ENCODE results near the gene CCDC50.
A peak's percentile ranks its signal among the peaks of the same experiment; 100 is the strongest.

The CCDC50 gene
- total RNA-seq: 33.1 to 41.9 reads per million in 2 donors

- DNase-seq: peak; percentile 26
These were observed at the start of gene CCDC50 for GRCh38 chr3:191328962-191329653. TSS of gene CCDC50 (plus strand) at chr3:191329394. CDS start at chr3:191329675, 281 bp downstream.

- DNase-seq: no peak
These were observed 49.1 kb upstream of the CCDC50 start for GRCh38 chr3:191280111-191280510.

- DNase-seq: no peak
These were observed 48.3 kb upstream of the CCDC50 start for GRCh38 chr3:191280882-191281281.

DNA sequence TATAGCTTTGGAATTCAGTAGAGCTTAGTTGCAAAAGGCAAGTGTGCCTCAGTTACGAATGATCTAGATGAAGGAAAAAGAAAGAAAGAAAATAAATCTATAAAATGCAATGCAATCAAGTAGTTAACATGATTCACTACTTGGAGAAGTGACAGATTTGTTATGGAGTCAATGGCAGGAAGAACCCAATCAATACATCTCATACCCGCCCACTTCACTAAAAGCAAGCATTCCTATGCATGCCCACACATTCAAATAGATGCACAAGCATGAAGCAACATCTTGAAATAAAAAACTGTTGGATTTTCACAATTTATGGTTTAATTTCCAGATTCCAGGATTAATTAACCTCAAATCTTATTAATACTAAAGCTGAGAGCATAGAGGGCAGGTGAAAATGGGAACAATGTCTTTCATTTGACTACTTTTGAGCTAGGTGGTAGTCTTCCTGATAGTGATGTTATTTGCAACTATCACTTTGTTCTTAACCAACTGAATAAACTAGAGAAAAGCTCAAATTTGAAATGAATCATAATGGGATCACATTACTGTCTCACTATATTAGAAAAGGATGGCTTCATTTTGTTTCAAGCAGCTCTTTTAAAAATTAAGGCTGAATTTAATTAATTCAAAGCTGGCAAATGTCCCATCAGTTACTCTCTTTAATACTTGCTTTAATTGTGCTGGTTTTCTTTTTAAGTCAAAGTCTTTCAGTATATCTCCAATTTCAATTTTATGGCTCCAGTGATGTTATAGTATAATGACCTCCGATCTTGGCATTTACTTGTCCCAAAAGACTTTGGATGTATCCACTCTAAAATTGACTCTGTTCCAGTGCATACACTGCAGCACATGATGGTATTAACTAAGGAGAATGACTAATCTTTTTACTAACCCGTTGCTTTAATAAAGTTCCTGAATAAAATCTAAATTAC lies 46.7 kb upstream of the CCDC50 start:
- DNase-seq: no peak

DNA sequence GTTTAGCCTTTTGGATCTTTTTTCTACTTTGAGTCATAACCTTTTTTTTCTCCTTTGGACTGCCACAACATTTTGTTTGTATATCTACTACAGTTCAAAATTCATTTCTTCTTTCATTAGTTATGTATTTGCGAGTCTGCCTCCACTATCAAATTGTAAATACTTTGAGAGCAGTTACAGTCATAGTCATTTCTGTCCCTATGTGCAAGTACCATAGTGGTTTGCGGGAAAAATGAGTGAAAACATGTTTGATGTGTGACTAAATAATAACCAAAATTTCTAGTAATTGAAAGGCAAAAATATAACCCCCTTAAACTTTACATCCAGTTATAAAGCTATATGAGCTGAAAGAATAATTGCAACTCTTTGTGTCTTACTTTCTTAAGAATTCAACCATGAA lies 45.8 kb upstream of the CCDC50 start:
- DNase-seq: no peak

- DNase-seq: no peak
These were observed 38.7 kb upstream of the CCDC50 start for GRCh38 chr3:191290311-191291025.

DNA sequence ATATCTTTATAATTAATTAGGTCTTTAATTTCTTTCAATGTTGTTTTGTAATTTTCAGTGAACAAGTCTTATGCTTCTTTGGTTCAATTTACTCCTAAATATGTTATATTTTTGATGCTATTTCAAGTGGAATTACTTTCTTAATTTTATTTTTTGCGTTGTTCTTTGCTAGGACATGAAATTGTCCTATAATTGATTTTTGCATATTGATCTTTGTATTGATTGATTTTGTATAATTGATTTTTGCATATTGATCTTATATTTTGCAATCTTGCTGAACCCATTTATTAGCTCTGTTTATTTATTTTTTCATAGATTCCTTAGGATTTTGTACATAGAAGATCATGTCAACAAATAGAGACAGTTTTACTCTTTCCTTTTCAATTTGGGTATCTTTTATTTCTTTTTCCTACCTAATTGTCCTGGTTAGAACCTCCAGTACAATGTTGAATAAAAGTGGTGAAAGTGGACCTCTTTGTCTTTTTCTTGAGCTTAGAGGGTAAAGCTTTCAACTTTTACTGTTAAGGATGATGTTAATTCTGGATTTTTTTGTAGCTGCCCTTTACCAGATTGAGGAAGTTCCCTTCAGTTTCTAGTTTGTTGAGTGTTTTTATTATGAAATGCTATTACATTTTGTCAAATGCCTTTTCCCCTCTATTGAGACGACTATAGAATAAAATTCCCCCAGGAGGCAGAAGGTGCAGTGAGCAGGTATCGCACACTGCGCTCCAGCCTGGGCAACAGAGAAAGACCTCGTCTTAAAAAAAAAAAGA lies 36.8 kb upstream of the CCDC50 start:
- no peak for DNase-seq

GRCh38 chr3:191294291-191294690 lies 34.9 kb upstream of the CCDC50 start:
- DNase-seq: no peak

GRCh38 chr3:191296041-191296541 lies 33.1 kb upstream of the CCDC50 start:
- no peak for DNase-seq

DNA sequence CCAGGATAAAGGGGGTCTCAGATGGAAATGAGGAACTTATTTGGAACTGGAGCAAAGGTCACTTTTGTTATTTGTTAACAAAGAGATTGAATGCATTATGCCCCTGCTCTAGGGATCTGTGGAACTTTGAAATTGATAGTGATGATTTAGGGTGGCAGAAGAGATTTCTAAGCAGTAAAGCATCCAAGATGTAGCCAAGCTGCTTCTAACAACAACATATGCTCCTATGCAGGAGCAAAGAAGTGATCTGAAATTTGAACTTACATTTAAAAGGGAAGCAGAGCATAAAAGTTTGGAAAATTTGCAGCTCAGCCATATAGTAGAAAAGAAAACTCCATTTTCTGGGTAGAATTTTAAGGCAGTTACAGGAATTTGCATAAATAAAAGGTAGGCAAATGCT lies 30.3 kb upstream of the CCDC50 start:
- no peak for DNase-seq

GRCh38 chr3:191300422-191300821 lies 28.8 kb upstream of the CCDC50 start:
- DNase-seq: no peak

DNA sequence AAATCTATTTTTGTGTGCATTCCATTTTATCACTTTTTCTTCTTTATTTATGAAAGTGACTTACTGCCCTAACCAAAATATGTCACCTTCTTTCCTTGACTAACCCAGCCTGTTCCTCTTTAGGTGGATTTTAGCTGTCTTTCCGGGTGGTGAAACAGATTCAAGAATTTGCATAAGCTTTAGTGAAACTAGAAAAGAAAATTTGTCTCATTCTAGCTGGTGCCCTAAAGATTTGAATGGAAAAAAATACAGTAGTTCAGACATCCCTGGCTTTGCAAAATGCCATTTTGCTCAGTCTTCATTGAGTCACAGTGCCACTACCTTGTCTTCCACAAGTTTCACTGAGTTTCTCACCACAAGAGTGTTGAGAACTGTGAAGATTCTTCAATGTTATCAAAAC lies 28.2 kb upstream of the CCDC50 start:
- no peak for DNase-seq

- DNase-seq: no peak
These were observed 27.3 kb upstream of the CCDC50 start for GRCh38 chr3:191301782-191302411.

DNA sequence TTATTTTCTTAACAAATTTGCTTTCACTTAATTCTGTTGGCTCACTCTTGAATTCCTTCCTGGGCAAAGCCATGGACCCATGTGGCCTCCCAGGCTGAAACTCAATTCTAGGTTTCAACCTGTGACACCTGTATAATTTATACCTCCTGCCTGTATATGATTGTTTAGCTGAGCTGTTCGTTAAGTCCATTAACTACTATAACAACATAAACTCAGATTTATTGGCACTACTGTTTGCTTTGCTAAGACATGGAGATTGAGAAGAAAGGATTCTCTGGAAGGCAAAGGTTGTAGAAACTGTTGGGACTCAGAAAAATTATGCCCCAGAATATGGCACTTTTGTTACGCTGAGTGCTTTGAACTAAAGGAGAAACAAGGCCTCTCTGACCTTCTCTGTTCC lies 26.7 kb upstream of the CCDC50 start:
- DNase-seq: no peak

DNA sequence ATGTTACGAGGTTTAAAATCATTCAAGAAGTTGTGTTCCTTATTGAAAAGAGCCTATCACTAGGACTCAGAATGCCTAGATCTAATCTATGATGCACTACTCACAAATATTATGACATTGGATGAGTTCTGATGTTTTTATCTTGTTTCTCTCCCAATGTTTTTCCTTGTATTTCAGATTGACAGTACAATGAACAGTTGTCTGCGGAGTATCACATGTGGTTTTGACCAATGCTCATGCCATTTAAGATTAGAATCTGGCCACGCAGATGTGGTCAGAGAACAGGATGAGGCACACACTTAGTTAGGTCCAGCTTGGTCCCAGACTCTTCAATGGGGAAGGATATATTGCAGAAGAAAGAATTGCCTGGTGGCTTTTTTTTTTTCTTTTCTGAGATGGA lies 25.6 kb upstream of the CCDC50 start:
- no peak for DNase-seq

- DNase-seq: no peak
These were observed 22.8 kb upstream of the CCDC50 start for GRCh38 chr3:191306428-191306827.

DNA sequence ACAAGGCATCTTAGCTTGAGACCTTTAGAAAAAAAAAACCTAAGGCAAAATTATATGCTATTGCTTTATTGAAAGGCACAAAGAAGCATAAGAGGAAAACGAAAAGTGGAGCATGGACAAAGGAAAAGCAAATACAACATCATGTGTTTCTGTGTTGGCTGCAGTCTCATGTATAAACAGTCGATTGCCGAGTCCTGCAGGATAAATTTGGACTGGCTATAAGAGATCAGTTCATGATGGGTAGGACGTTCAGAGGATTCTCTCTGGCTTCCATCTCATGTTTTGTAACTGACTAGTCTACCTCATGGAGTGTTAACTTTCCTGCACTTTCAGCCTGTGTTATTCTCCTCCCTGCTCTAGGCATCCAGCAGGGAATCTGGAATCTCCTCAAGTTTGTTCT lies 21.9 kb upstream of the CCDC50 start:
- DNase-seq: no peak

DNA sequence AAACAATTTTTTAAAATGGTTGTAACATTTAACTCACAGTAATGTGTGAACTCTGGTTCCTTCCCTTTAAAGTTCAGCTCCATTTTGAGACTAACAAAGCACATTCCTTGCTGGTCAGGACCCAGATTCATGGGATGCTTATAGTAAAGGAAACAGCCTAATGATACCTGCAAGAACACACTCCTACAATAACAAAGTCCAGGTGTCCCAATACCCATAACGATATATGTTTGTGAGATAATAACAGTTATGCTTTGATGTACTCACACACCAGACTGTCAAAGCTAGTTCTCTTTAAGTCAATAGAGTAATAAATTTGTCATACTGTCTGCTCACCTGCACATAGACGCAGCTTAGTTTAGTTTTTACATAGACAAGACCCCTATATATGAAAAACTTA lies 15.9 kb upstream of the CCDC50 start:
- no peak for DNase-seq

- DNase-seq: no peak
These were observed 15.0 kb upstream of the CCDC50 start for GRCh38 chr3:191314109-191314728.

GRCh38 chr3:191316876-191317603 lies 12.2 kb upstream of the CCDC50 start:
- no peak for DNase-seq

DNA sequence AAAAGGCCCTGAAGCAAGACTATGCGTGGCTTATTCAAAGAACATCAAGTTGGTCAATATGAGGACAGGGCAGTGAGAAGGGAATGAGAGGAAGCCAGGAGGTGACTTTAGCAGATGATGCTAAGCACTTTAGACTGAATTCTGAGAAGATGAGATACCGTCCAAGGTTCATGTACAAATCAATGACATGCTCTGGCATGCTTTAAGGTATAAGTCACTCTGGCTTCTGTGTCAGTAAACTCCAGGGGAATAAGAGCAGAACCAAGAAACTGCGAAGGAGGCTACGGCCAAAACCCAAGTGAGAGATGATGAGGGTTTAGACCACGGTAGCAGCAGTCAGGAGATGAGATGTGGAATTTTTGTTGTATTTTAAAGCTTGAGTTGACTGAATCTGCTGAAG lies 8.9 kb upstream of the CCDC50 start:
- DNase-seq: no peak

Measured in activated gamma-delta T cell (primary cell).